ENCODE data around the gene MBOAT2.

Gene MBOAT2

GRCh38 chr2:8822218-8822617, 181.3 kb downstream of the MBOAT2 start:
- no peak for DNase-seq (ENCODE audit: low read depth in 2 of 2)

- no peak for DNase-seq (ENCODE audit: low read depth in 2 of 2)
These were observed 181.9 kb downstream of the MBOAT2 start for GRCh38 chr2:8821276-8822217.

- no peak for DNase-seq (ENCODE audit: low read depth in 2 of 2)
These were observed 183.5 kb downstream of the MBOAT2 start for GRCh38 chr2:8819948-8820347.

GRCh38 chr2:8819194-8819593, 184.3 kb downstream of the MBOAT2 start:
- DNase-seq (ENCODE audit: low read depth in 2 of 2) = no peak

DNA sequence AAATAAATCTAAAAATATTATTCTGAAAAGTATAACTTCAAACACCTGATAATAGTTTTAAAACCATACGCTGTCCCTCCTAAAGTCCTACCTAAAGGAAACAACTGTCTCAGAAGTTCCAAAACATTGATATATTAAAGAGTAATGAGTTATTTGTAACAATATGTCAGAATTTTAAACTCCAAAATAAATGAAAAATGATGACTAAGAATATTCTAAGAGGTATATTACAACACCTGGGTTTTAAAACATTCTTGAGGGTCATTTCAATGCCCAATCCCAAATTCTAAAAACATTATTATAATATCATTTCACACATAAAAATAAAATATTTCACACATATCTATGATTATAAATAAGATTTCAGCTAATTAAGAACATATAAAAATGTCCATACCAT, 186.3 kb downstream of the MBOAT2 start:
- DNase-seq (ENCODE audit: low read depth in 2 of 2) = no peak

DNA sequence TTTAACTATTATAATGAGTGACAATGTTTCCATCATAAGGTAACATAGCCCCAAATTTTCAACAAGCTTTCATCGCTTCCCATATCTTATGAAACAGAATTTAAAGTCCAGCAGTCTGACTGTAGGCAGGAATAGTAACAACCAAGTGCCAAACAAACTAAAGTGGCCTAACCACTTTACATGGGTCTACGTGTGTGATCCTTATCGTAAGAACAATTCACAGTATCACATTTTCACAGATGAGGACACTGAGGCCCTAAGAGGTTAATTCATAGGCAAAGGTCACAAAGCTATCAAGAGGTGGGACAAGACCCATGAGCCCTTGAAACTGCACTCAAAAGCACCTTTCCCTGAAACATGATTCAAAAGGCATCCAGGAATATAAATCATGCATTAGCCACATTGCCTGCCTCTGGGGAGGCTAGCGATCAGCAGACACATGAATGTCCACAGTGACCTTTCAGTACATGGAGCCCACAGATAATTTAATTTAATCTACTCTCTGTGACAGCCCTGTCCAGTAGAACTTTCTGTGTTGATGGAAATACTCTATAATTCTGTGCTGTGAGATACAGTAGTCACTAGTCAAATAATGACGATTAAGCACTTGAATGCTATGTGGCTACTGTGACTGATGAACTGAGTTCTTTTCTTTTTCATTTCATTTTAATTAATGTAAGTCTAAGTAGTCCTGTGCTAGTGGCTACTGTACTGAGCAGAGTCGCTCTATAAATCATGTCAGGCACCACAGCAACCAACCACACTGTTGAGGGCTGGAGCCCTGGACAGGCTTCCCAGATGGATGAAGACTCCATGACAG, 196.4 kb downstream of the MBOAT2 start:
- no peak for DNase-seq (ENCODE audit: low read depth in 2 of 2)

DNA sequence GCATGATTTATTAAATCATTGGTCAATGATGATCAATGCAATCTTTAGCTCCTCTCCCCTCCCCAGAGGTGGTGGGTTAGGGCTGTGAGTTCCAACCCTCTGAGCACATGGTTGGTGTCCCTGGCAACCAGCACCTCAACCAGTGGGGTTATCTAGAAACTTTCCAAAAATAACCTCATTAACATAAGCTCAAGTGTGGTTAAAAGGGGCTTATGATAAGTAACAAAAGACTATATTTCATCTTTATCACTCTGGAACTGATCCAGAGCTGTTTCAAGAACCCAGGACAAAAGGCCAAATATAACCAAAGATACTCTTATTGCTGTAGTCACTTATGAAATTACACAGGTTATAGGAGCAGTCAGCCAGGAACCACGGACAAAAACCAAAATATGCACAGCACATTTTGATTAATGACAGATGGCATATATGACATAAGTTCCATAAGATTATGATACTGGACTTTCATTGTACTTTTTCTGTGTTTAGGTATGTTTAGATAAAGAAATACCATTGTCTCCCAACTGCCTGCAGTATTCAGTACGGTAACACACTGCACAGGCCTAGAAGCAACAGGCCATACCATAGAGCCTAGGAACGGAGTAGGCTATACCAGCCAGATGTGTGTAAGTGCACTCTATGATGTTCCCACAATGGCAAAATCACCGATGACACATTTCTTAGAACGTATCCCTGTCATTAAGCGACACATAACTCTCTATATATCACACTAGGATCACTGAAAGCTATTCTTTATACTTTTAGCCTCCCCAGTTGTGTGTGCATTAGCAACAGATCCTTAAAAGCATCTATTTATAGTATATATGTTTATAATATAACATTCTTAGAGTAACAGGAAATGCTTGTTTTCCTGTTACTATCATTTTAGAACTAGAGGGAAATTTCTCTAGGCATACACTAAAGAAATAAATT, 197.9 kb downstream of the MBOAT2 start:
- no peak for DNase-seq (ENCODE audit: low read depth in 2 of 2)

- DNase-seq (ENCODE audit: low read depth in 2 of 2) = peak in 1 of 2 donors; percentile 7
These were observed 199.7 kb downstream of the MBOAT2 start for GRCh38 chr2:8803658-8804379.

- DNase-seq (ENCODE audit: low read depth in 2 of 2) = no peak
These were observed 200.7 kb downstream of the MBOAT2 start for GRCh38 chr2:8802741-8803140.
